A673 (cell line): ENCODE measurements around the gene MRPL40. TPM values are rescaled to one million over a fixed set of nuclear protein-coding genes. Genes with fewer than 3 reads are reported as not detected.

ENCODE experiments used
- BruUV-seq: library from RNA; stranded (reverse); fragments of 400-500 nt; replicated peaks from 2 replicates; lab custom pipeline; 2021; lab: Mats Ljungman, UMichigan
- CTCF ChIA-PET: fragments of 300-600 bp; sonication (Branson Sonifier 250); formaldehyde crosslinking; loops from one replicate; lab custom pipeline; 2022; ENCODE audit warnings: antibody characterized with exemption; lab: Charles Lee
- POLR2A ChIA-PET: fragments of 300-600 bp; sonication (Branson Sonifier 250); formaldehyde crosslinking; loops from one replicate; lab custom pipeline; 2022; ENCODE audit warnings: antibody characterized with exemption; ENCODE audit not compliant: low non-redundant PET; lab: Charles Lee
- DNase-seq: peaks from one replicate; pipeline ENCODE4 v3.0.0-alpha.2; 2015; ENCODE audit warnings: low spot score
- H3K27ac ChIP-seq: fragments of 200-600 bp; sonication (generic); 2 replicates; pipeline ENCODE4 v1.5.1; 2016; ENCODE audit warnings: mixed run types, low read depth, mild to moderate bottlenecking, mixed read lengths, antibody characterized with exemption, low read length; ENCODE audit not compliant: poor library complexity, severe bottlenecking
- H3K27me3 ChIP-seq: fragments of 200-600 bp; sonication (generic); replicated peaks from 2 replicates; pipeline ENCODE4 v1.6.1; 2017; ENCODE audit warnings: mixed run types, low read depth, mild to moderate bottlenecking, mixed read lengths, antibody characterized with exemption, low read length; ENCODE audit not compliant: insufficient read depth, poor library complexity
- H3K36me3 ChIP-seq: fragments of 200-600 bp; sonication (generic); 2 replicates; pipeline ENCODE4 v1.6.1; 2016; ENCODE audit warnings: mixed run types, mild to moderate bottlenecking, mixed read lengths, antibody characterized with exemption, low read length; ENCODE audit not compliant: insufficient read depth, poor library complexity, severe bottlenecking
- H3K4me1 ChIP-seq: fragments of 200-600 bp; sonication (generic); 2 replicates; pipeline ENCODE4 v1.6.1; 2017; ENCODE audit warnings: mixed run types, mild to moderate bottlenecking, mixed read lengths, antibody characterized with exemption, low read length; ENCODE audit not compliant: insufficient read depth, poor library complexity, severe bottlenecking
- H3K4me3 ChIP-seq: fragments of 200-600 bp; sonication (generic); 2 replicates; pipeline ENCODE4 v1.5.1; 2016; ENCODE audit warnings: low read depth, mixed run types, mild to moderate bottlenecking, mixed read lengths, low read length; ENCODE audit not compliant: poor library complexity, severe bottlenecking
- H3K9me3 ChIP-seq: fragments of 200-600 bp; sonication (generic); 2 replicates; pipeline ENCODE4 v1.6.1; 2016; ENCODE audit warnings: mixed run types, low read depth, mild to moderate bottlenecking, mixed read lengths, antibody characterized with exemption, low read length; ENCODE audit not compliant: poor library complexity, severe bottlenecking
- CTCF ChIP-seq: fragments of 300-800, 200-600 bp; sonication (generic); conservative IDR thresholded peaks from 2 replicates; pipeline ENCODE4 v1.5.1; 2017; ENCODE audit warnings: low read depth, mild to moderate bottlenecking, antibody characterized with exemption, low read length, moderate library complexity, mixed read lengths
- EZH2 ChIP-seq: fragments of 200-600 bp; sonication (generic); IDR thresholded peaks from 2 replicates; pipeline ENCODE4 v1.6.1; 2017; ENCODE audit warnings: borderline replicate concordance, low read depth, mild to moderate bottlenecking, mixed read lengths, antibody characterized with exemption, low read length; ENCODE audit not compliant: poor library complexity, severe bottlenecking
- intact Hi-C: fragments of 100-400 bp; cut with micrococcal nuclease; formaldehyde crosslinking; loops from one replicate; pipeline ENCODE4 v1.10.0; 2022; ENCODE audit not compliant: unreplicated experiment
- total RNA-seq: library from RNA; stranded (reverse); gene quantifications from 2 replicates; pipeline ENCODE4 v1.2.3, GENCODE V29; 2021

The MRPL40 gene
- total RNA-seq, 1 experiment from 2014 or later = 21.9 TPM

DNA sequence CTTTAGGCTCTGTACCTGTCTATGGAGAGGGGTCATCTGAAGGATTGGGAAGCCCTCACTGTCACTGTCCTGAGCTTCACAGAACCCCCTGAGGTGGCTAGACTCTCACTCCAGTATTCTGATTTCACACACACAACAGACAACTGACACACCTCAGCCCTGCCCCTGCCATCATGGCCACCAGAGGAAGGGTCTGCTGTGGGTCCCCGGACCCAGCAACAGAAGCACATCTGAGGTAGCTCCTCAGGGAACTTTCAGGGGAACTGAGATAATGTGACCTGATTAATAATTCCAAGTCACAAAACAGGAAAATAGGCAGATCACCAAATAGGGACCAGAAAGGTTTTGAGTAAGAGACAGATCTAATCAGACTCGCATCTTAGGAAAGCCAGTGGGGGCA, 22.7 kb downstream of the MRPL40 start:
- H3K4me3 ChIP-seq = no peak overlapping the region
- intact Hi-C loops = no loop called here
- no peaks in the 10 kb centered on the region for H3K9me3 ChIP-seq
- no TSS peak for BruUV-seq
- ChIA-PET CTCF (no interaction called here), POLR2A (no interaction called here)
- TF ChIP-seq EZH2 = no peak
- no peak overlapping the region for H3K27ac ChIP-seq
- no peaks in the 10 kb centered on the region for H3K27me3 ChIP-seq
- no peaks in the 10 kb centered on the region for H3K4me1 ChIP-seq
- H3K36me3 ChIP-seq = peaks cover 68% of the 10 kb centered on the region
- DNase-seq = no peak

DNA sequence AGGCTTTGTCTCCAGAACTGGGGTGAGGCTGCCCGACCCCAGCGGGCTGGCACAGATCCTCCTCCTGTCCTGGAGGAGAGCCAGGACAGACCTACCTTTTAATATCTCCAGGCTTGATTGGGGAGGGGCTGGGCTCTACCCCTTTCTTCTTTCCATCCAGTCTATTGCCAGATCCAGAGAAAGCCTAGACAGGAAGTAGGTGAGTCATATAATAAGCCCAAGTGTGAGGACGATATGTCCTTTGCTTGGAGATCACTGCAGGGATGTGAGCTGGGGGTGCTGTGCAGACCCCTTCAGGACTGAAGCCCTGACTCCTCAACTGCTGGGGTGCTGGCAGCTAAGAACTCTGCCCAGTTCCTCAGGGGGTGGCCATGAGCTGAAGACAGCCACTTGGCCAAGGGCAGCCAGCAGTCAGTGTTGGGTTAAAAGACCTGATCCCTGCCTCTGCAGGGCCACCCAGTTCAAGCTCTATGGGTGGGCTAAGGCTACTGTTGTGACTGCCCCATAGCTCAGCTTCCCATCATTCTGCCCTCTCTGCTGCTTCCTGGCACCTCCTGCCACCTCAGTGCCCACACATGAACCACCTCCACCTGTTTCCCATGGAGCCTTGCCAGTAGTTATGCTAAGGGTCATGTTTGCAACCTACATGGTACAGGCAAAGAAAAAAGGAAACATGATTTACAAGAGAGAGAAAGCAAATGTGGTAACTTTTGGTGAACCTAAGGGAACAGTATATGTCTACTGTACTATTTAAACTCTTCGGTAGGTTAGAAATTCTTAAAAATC, 23.4 kb downstream of the MRPL40 start:
- H3K27me3 ChIP-seq = no peaks in the 10 kb centered on the region
- ChIA-PET CTCF (no interaction called here), POLR2A (no interaction called here)
- no peaks in the 10 kb centered on the region for H3K9me3 ChIP-seq
- intact Hi-C loops = no loop called here
- TF ChIP-seq EZH2 (no peak), CTCF (no peak)
- H3K4me3 ChIP-seq = no peak overlapping the region
- no peak overlapping the region for H3K27ac ChIP-seq
- H3K36me3 ChIP-seq = peaks cover 68% of the 10 kb centered on the region
- no peaks in the 10 kb centered on the region for H3K4me1 ChIP-seq
- BruUV-seq = no TSS peak
- DNase-seq = no peak

DNA sequence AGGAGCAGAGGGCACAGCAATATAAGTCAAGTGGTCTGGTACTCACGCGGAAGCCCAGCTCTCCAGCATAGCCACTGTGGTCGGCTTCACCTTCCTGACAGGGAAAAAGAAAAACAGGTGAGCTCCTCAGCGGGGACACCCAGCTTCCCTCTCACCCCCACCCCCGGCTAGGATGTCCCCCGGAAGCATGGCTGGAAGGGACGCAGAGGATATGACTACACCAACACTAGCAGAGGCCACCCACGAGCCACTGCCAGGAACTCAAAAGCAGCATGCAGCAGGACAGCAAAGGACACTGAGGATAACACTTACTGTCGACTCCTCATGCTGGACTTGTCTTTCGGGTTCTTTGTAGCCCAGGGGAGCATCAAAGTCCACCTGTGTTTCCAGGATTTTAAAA, 24.2 kb downstream of the MRPL40 start:
- ChIA-PET CTCF (no interaction called here), POLR2A (no interaction called here)
- no peak overlapping the region for H3K27ac ChIP-seq
- H3K4me3 ChIP-seq = no peak overlapping the region
- TF ChIP-seq EZH2 (no peak), CTCF (no peak)
- H3K27me3 ChIP-seq = no peaks in the 10 kb centered on the region
- H3K36me3 ChIP-seq = peaks cover 74% of the 10 kb centered on the region
- no peaks in the 10 kb centered on the region for H3K9me3 ChIP-seq
- DNase-seq = no peak
- no peaks in the 10 kb centered on the region for H3K4me1 ChIP-seq
- intact Hi-C loops = no loop called here
- BruUV-seq = no TSS peak
